H9 (cell line): ENCODE data around the gene HSH2D. TPM values are rescaled to one million over a fixed set of nuclear protein-coding genes. Genes with fewer than 3 reads are reported as not detected.
A peak's percentile ranks its signal among the peaks of the same experiment; 100 is the strongest.

ENCODE experiments used
- DNase-seq: peaks from one replicate; pipeline ENCODE4 v3.0.0-alpha.2; 2017
- H2AFZ ChIP-seq: one replicate; pipeline ENCODE4 v1.6.1; 2013; ENCODE audit warnings: mild to moderate bottlenecking, low read length, control low read depth, moderate library complexity
- H2AK5ac ChIP-seq: 2 replicates; pipeline ENCODE4 v1.6.1; 2013; ENCODE audit warnings: low read length, control low read depth, mixed read lengths; ENCODE audit not compliant: insufficient read length
- H2BK120ac ChIP-seq: one replicate; pipeline ENCODE4 v1.6.1; 2013; ENCODE audit warnings: low read depth, mild to moderate bottlenecking, low read length, control low read depth, inconsistent platforms; ENCODE audit not compliant: poor library complexity, severe bottlenecking
- H2BK12ac ChIP-seq: 2 replicates; pipeline ENCODE4 v1.6.1; 2013; ENCODE audit warnings: low read length, control low read depth, mixed read lengths, low read depth; ENCODE audit not compliant: insufficient read length
- H2BK15ac ChIP-seq: 2 replicates; pipeline ENCODE4 v1.6.1; 2013; ENCODE audit warnings: low read depth, low read length, control low read depth
- H2BK20ac ChIP-seq: one replicate; pipeline ENCODE4 v1.6.1; 2013; ENCODE audit warnings: low read depth, mild to moderate bottlenecking, low read length, control low read depth, inconsistent platforms; ENCODE audit not compliant: poor library complexity, severe bottlenecking
- H2BK5ac ChIP-seq: 2 replicates; pipeline ENCODE4 v1.6.1; 2013; ENCODE audit warnings: low read length, control low read depth, mixed read lengths; ENCODE audit not compliant: insufficient read length
- H3K14ac ChIP-seq: 2 replicates; pipeline ENCODE4 v1.6.1; 2013; ENCODE audit warnings: low read length, control low read depth; ENCODE audit not compliant: insufficient read depth
- H3K18ac ChIP-seq: 2 replicates; pipeline ENCODE4 v1.6.1; 2013; ENCODE audit warnings: low read depth, mild to moderate bottlenecking, mixed read lengths, low read length, control low read depth; ENCODE audit not compliant: insufficient read length
- H3K23ac ChIP-seq: 2 replicates; pipeline ENCODE4 v1.6.1; 2013; ENCODE audit warnings: low read length, control low read depth, mixed read lengths, low read depth; ENCODE audit not compliant: insufficient read length
- H3K23me2 ChIP-seq: 2 replicates; pipeline ENCODE4 v1.6.1; 2013; ENCODE audit warnings: low read depth, mild to moderate bottlenecking, mixed read lengths, low read length, control low read depth; ENCODE audit not compliant: insufficient read length, poor library complexity, severe bottlenecking
- H3K27ac ChIP-seq: 2 replicates; pipeline ENCODE4 v1.5.1; 2013; ENCODE audit warnings: low read length, control low read depth, mixed read lengths, low read depth; ENCODE audit not compliant: insufficient read length
- H3K27me3 ChIP-seq: 2 replicates; pipeline ENCODE4 v1.6.1; 2013; ENCODE audit warnings: low read length, control low read depth, inconsistent platforms; ENCODE audit not compliant: insufficient read depth
- H3K4ac ChIP-seq: 2 replicates; pipeline ENCODE4 v1.6.1; 2013; ENCODE audit warnings: low read depth, mild to moderate bottlenecking, control low read depth, inconsistent platforms, low read length, moderate library complexity
- H3K4me1 ChIP-seq: 2 replicates; pipeline ENCODE4 v1.6.1; 2013; ENCODE audit warnings: low read length, control low read depth, inconsistent platforms; ENCODE audit not compliant: insufficient read depth
- H3K4me2 ChIP-seq: 2 replicates; pipeline ENCODE4 v1.6.1; 2013; ENCODE audit warnings: low read length, control low read depth, mixed read lengths; ENCODE audit not compliant: insufficient read length, insufficient read depth
- H3K56ac ChIP-seq: 2 replicates; pipeline ENCODE4 v1.6.1; 2013; ENCODE audit warnings: low read depth, mild to moderate bottlenecking, mixed read lengths, low read length, control low read depth; ENCODE audit not compliant: insufficient read length
- H3K79me1 ChIP-seq: 2 replicates; pipeline ENCODE4 v1.6.1; 2013; ENCODE audit warnings: low read depth, mild to moderate bottlenecking, moderate library complexity, low read length, control low read depth, inconsistent platforms; ENCODE audit not compliant: insufficient read depth, poor library complexity, severe bottlenecking
- H3K79me2 ChIP-seq: 2 replicates; pipeline ENCODE4 v1.6.1; 2013; ENCODE audit warnings: low read length, control low read depth, inconsistent platforms; ENCODE audit not compliant: insufficient read depth
- H3K9ac ChIP-seq: 2 replicates; pipeline ENCODE4 v1.6.1; 2013; ENCODE audit warnings: low read length, control low read depth, mixed read lengths; ENCODE audit not compliant: insufficient read length; ENCODE audit errors: extremely low read depth
- H3K9me3 ChIP-seq: one replicate; pipeline ENCODE4 v1.6.1; 2013; ENCODE audit warnings: low read depth, low read length, inconsistent platforms; ENCODE audit not compliant: control insufficient read depth
- H3T11ph ChIP-seq: one replicate; pipeline ENCODE4 v1.6.1; 2013; ENCODE audit warnings: mild to moderate bottlenecking, low read length, control low read depth, inconsistent platforms
- H4K20me1 ChIP-seq: one replicate; pipeline ENCODE4 v1.6.1; 2013; ENCODE audit not compliant: control insufficient read depth, insufficient read length, insufficient read depth
- H4K5ac ChIP-seq: 2 replicates; pipeline ENCODE4 v1.6.1; 2013; ENCODE audit warnings: low read depth, mild to moderate bottlenecking, mixed read lengths, low read length, control low read depth; ENCODE audit not compliant: insufficient read length
- H4K8ac ChIP-seq: replicated peaks from 2 replicates; pipeline ENCODE4 v1.6.1; 2013; ENCODE audit warnings: low read length, control low read depth, mixed read lengths, low read depth; ENCODE audit not compliant: insufficient read length
- H4K91ac ChIP-seq: 2 replicates; pipeline ENCODE4 v1.6.1; 2013; ENCODE audit warnings: low read depth, mild to moderate bottlenecking, moderate library complexity, mixed read lengths, low read length, control low read depth; ENCODE audit not compliant: insufficient read length
- H3K27ac Mint-ChIP-seq, 3 experiments: 2 replicates in 2 of 3; 3 replicates in 1 of 3; pipeline ENCODE4 v1.8.0; 2020 to 2021; ENCODE audit warnings: mixed read lengths in 3 of 3, mild to moderate bottlenecking in 1 of 3, moderate library complexity in 1 of 3
- H3K27me3 Mint-ChIP-seq: 2 replicates; pipeline ENCODE4 v1.8.0; 2021; ENCODE audit warnings: low read depth, mild to moderate bottlenecking, moderate library complexity, mixed read lengths
- H3K36me3 Mint-ChIP-seq, 3 experiments: 2 replicates in 2 of 3; 3 replicates in 1 of 3; pipeline ENCODE4 v1.8.0; 2020 to 2021; ENCODE audit warnings: low read depth in 3 of 3, mixed read lengths in 3 of 3; ENCODE audit not compliant: insufficient read depth in 1 of 3
- H3K4me1 Mint-ChIP-seq, 2 experiments: 2 replicates each; pipeline ENCODE4 v1.8.0; 2020; ENCODE audit warnings: mixed read lengths in 2 of 2
- H3K4me3 Mint-ChIP-seq, 2 experiments: 2 replicates in 1 of 2; 3 replicates in 1 of 2; pipeline ENCODE4 v1.8.0; 2020 to 2021; ENCODE audit warnings: mild to moderate bottlenecking in 2 of 2, mixed read lengths in 2 of 2, moderate library complexity in 1 of 2
- H3K9me3 Mint-ChIP-seq, 2 experiments: 2 replicates in 1 of 2; 3 replicates in 1 of 2; pipeline ENCODE4 v1.8.0; 2020; ENCODE audit warnings: mild to moderate bottlenecking in 2 of 2, mixed read lengths in 2 of 2, moderate library complexity in 1 of 2
- CTCF ChIP-seq: fragments of 200-600 bp; sonication (generic); conservative IDR thresholded peaks from 3 replicates; pipeline ENCODE4 v1.8.0; 2021; ENCODE audit warnings: antibody characterized with exemption, mild to moderate bottlenecking
- WGBS: extraction: QIAGEN DNeasy Blood & Tissue Kit; methylation state at CpG from one replicate; pipeline ENCODE4 v1.1.7; 2013; ENCODE audit warnings: missing lambda C conversion rate, low lambda C conversion rate, mixed read lengths; ENCODE audit not compliant: insufficient read length; ENCODE audit errors: extremely low coverage; 5-methylcytosine and 5-hydroxymethylcytosine counted together
- total RNA-seq: library from RNA; stranded (reverse); gene quantifications from 2 replicates; pipeline ENCODE4 v1.2.1, GENCODE V29; 2021

HSH2D gene
- total RNA-seq, 1 experiment from 2014 or later, result 2.3 TPM

DNA sequence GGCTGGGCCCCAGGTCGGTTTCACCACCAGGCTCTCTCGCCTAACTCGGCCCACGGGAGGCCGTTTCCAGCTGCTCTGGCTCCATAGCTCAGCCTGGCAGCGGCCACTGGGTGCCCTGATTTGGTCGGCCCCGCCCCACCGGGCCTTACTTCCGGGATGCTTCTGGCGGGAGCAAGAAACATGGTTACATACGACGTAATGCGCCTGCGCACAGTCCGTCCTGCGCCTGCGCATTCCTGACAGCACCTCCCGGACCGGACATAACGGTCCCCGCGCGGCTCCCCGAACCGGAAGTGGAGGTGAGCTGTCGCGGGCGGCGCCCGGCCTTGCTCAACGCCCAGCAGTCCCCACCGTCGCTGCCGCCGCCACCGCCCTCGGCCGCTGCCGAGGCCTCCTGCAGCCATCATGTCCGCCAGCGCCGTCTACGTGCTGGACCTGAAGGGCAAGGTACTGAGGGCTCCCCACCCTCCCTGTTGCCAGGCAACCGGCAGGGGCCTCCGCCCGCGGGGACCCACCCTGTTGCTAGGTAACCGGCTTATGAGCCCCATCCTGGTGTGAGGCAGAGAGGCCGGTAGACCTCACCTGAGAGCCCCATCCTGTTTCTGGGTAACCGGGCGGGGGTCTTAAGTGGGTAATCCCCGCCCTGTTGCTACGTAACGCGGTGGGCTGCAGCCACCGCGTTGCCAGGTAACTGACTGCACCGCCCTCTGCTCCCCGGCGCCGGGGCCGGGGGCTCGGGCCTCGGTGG is 54.3 kb downstream of the HSH2D start, which contains the start of gene AP1M1:
Gene AP1M1, plus strand, starts transcription at position 290 of the 748 bp plus-strand sequence. Its CDS starts 116 bp downstream, at position 406.
- H3K4ac ChIP-seq, result no peak within 1 kb of the TSS
- no peaks in the 10 kb centered on the region for H4K20me1 ChIP-seq

More for the DNA sequence above, 54.3 kb downstream of the HSH2D start, which contains the start of gene AP1M1:
- no peaks in the 10 kb centered on the region for H3K27me3 Mint-ChIP-seq
- no peak within 1 kb of the TSS for H2AK5ac ChIP-seq
- peaks cover 2% of the 10 kb centered on the region for H3K23me2 ChIP-seq
- H3K4me1 ChIP-seq, result no peaks in the 10 kb centered on the region; the same call in 1 of the 2 replicates
- no peak for TF ChIP-seq CTCF
- no peak within 1 kb of the TSS for H3K56ac ChIP-seq
- H3K23ac ChIP-seq, result no peak within 1 kb of the TSS
- H4K91ac ChIP-seq, result no peak within 1 kb of the TSS
- H3K27ac Mint-ChIP-seq, result peak within 1 kb of the TSS in 2 of 3 experiments; percentile 78 to 93; a peak in 4 of 7 replicates
- peak within 1 kb of the TSS; percentile 76 to 88 for H3K4me3 Mint-ChIP-seq
- H3K36me3 Mint-ChIP-seq, result peaks cover 0 to 6% (median 4%) of the 10 kb centered on the region in 3 experiments; a peak in 2 of 7 replicates
- WGBS, result no CpG with 5 or more reads among the region's 65 CpGs
- H3K79me1 ChIP-seq, result no peaks in the 10 kb centered on the region
- no peak within 1 kb of the TSS for H3T11ph ChIP-seq
- H3K27me3 ChIP-seq, result no peaks in the 10 kb centered on the region
- H4K5ac ChIP-seq, result no peak within 1 kb of the TSS
- no peak within 1 kb of the TSS for H2AFZ ChIP-seq
- peak; percentile 98 for DNase-seq
- no peak within 1 kb of the TSS for H2BK12ac ChIP-seq
- no peak within 1 kb of the TSS for H2BK120ac ChIP-seq
- no peak within 1 kb of the TSS for H2BK5ac ChIP-seq
- no peak within 1 kb of the TSS for H2BK15ac ChIP-seq
- H3K4me2 ChIP-seq, result peak within 1 kb of the TSS; percentile 70
- H3K18ac ChIP-seq, result no peak within 1 kb of the TSS
- H3K79me2 ChIP-seq, result no peaks in the 10 kb centered on the region
- peaks cover 15 to 17% of the 10 kb centered on the region in 2 experiments for H3K4me1 Mint-ChIP-seq
- H4K8ac ChIP-seq, result no peak within 1 kb of the TSS
- no peak within 1 kb of the TSS for H3K27ac ChIP-seq
- H3K9me3 Mint-ChIP-seq, result no peaks in the 10 kb centered on the region
- no peak within 1 kb of the TSS for H3K14ac ChIP-seq
- H2BK20ac ChIP-seq, result no peak within 1 kb of the TSS
- no peaks in the 10 kb centered on the region for H3K9me3 ChIP-seq
- H3K9ac ChIP-seq, result peak within 1 kb of the TSS; percentile 57
